Skeletal muscle cell (primary cell): ENCODE measurements around the gene PCGF3.
"Not testable (repeated sequence)": the region's sequence is repeated elsewhere in the genome, so short reads cannot be mapped to it uniquely, and the experiment has no call there.

Experiments
- DNase-seq: peaks from one replicate; pipeline ENCODE4 v3.0.0-alpha.2; 2010; ENCODE audit warnings: low read depth
- H3K4me3 ChIP-seq: 2 replicates; pipeline ENCODE4 v1.5.1; 2011; ENCODE audit warnings: low read depth, mild to moderate bottlenecking, control low read depth, low read length, moderate library complexity

Gene PCGF3

DNA sequence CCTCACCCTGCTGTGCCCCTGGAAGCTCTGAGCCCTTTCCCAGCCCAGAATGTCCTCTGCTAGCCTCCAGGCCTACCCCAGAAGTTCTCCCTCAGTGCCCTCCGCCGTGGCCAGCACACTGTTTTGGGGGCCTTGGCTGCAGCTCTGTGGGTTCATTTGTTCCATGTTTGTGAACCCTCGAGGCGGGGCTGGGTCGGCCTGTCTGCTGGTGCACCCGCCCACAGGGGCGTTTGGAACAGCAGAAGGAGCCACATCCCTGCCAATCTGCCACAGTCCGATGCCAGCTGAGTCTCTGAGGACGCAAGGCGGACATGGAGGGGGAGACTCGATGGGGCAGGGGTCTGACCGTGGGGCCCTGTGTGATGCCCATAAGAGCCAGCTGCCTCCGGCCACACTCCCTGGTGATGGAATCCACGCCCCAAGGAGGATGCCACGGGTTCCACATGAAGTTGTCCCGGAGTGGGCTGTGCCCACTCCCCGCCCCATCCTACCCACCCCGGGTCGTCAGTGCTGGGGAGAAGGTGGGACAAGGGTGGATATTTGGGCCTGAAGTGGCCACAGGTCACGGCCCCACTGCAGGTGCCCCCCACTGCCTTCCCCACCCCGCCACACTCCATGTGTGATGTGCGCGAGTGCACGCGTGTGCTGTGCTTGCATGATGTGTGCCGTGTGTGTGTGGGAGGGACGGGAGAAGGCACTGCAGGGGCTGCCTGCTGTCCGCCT is 38.6 kb upstream of the PCGF3 start:
- no peak overlapping the region for H3K4me3 ChIP-seq
- no peak for DNase-seq

DNA sequence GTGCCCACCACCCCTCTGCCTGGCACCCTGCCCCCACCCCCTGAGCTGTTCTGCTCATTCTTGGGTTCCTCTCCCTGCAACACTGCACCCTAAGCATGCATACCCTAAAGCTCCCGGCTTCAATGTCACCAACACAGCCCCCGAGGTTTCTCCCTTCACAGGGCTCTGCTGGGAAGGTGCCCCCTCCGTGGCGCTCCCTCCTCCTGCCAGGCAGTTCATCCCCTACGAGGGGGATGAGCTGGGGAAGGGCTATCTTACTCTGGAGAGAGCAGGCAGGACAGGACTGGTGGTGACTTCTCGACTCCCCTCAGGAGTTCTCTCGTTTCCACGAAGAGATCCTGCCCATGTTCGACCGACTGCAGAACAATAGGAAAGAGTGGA is 38.1 kb upstream of the PCGF3 start:
- no peak overlapping the region for H3K4me3 ChIP-seq
- DNase-seq = no peak

DNA sequence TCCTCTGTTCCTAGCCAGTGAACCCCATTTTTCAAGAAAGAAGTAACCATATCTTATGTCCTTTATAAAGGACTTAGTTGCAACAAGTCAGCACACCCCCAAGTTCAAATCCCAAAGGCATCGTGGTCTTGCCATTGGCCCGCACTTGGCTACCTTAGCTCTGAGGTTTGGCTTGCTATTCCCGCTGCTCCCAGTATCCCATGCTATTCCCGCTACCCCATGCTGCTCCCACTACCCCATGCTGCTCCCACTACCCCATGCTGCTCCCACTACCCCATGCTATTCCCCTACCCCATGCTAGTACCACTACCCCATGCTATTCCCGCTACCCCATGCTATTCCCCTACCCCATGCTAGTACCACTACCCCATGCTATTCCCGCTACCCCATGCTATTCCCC is 37.4 kb upstream of the PCGF3 start:
- H3K4me3 ChIP-seq, DNase-seq: not testable (repeated sequence)

DNA sequence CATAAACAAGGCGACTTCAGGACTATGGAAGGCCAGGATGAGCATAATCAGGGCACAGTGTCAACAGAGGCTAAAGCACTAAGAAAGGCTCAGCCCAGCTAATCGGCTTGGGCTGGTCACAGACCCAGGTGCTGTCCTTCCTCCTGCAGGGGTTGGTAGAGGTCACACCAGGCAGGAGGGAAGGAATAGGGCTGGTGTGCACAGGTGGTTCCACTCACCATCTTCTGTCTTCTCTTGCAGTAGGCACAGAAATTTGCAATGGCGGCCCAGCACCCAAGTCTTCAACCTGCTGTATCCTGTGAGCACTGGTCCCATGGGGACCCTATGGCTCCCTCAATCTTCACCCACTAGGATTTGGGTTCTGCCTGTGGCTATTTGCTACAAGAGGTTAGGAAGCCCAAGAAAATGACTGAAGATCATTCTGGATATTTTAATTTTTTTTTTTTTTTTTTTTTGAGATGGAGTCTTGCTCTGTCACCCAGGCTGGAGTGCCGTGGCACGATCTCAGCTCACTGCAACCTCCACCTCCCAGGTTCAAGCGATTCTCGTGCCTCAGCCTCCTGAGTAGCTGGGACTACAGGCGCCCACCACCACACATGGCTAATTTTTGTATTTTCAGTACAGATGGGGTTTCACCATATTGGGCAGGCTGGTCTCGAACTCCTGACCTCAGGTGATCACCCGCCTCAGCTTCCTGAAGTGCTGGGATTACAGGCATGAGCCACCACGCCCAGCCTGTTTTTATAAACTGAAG is 35.6 kb upstream of the PCGF3 start:
- not testable (repeated sequence) for DNase-seq, H3K4me3 ChIP-seq

DNA sequence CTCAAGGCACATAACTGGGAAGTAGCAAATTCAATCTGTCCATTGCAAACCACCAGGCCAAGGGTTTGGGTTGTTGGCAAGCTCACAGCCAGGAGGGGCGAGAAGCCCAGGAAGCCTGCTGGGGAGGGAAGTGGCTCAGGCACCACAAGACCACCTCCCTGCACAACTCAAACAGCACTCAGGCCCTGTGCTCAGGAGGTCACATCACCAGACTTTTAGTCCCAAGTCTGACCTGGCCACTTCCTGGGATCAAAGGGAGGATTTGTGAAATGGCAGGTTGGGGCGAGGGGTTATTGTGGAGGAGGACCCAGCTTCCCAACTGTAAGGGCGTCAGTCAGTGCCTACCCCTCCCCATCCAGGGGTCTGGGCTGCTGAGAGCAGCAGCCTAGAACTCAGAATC is 33.9 kb upstream of the PCGF3 start:
- H3K4me3 ChIP-seq = no peak overlapping the region
- no peak for DNase-seq

DNA sequence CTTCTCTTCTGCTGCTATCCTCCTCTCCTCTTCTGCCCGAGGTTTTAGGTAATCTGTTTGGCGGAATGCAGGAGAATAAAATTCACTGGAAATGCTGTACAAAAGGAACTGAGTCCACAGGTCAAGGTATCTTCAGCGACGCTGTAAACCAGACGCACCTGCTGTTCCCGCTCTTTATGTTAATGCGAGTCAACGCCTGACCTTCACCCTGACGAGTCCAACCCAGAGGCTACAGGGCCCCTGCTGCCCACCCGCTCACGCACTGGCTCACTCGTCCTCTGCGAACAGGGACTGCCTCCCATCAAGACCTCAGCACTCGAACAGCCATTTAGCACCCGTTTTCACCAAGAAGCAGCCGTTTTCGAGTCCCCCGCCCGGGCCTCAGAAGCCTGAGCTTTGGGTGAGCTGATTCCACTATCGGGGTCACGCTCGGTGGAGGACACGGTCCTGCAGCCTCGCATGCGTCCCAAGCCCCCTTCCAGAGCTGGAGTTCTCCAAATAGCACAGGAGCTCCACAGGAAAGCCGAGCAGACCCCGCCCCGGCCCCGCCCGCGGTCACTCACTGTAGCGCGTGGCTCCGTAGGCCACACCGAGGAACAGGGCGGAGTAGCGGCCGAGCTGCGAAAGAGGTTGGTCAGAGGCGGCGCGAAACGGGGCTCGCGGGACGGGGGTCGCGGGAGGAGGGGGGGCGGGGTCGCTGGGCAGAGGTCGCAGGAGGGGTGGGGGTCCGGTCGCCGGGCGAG is 32.1 kb upstream of the PCGF3 start:
- no peak for DNase-seq
- peak overlapping the region; percentile 92 for H3K4me3 ChIP-seq

DNA sequence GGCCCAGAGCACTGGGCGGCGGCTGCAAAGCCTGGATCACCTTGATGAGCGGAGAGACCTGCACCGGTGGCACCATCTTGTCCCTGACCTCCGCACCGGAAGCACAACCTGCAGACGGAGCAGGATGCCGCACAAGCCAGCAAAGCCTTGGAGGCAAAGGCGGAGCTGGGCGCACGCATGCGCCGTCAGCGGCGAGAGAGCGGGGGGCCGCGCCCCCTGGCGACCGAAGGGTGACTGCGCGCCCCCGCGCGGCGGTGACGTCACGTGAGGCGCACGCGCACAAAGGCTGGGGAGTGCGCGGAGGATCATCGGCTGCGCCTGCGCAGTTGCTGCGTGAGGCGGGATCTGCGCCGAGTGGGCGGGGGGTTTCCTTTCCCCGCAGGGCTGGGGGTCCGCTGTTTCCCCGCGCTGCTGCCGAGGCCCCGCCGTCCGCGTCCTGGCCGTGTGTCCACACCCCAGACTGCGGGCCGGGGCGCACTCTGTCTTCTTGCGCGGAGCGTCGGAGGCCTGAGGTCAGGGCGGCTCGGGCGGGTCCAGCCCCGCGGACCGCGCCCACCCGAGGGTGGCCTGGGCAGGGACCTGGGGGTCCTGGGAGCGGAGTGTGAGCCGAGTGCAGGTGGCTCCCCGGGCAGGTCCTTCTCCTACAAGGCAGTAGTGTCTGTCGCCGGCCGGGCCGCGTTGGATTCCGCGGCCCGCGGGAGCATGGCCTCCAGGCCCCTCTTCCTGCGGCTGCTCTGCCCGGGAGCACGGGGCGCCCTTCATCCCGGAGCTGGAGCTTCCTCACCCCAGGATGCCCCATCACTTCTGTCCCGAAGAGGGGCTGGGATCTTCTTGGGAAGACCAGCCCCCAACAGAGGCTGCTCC is 31.2 kb upstream of the PCGF3 start, which contains the start of the genes ATP5ME and MYL5:
TSS of gene ATP5ME (minus strand) at position 105 of the 864 bp plus-strand sequence. CDS start at position 76, 29 bp downstream.
TSS of gene MYL5 (plus strand) at position 371 of the 864 bp plus-strand sequence. CDS start 3,485 bp downstream, outside the sequence.
- DNase-seq = peak; percentile 81
- H3K4me3 ChIP-seq = peak within 1 kb of the TSS; percentile 92

DNA sequence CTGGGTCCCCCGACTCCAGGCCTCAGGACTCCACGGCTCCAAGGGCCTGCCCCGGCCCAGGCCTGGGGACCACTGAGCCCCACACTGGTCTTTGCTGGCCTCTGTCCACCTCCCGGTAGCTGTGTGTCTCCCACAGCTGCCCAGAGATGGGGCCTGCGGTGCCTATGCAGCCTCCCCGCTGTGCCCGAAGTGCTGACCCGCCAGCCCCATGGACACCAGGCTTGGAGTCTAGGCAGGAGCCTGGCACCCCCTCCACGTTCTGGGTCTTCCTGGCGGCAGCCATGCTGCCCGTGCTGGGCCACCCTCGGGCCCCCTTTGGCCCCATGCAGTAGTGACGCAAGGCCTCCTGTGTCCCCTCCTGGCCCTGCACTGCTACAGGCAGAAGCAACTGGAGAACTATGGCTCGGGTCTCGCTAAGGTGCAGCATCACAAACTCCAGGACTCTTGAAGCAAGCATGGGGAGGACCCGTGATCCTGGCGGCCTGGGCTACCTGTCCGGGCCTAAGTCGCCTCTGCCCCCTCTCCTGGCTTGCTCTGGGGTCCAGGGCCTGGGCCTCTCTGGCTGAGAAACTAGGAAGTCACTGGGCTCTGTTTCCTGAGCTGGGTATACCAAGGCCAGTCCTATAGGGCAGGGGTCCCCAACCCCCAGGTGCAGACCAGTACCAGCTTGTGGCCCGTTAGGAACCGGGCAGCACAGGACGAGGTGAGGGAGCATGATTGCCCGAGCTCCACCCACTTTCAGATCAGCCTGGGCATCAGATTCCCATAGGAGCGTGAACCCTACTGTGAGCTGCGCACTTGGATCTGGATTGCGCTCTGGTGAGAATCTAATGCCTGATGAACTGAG is 30.4 kb upstream of the PCGF3 start:
- peak overlapping the region; percentile 92 for H3K4me3 ChIP-seq

DNA sequence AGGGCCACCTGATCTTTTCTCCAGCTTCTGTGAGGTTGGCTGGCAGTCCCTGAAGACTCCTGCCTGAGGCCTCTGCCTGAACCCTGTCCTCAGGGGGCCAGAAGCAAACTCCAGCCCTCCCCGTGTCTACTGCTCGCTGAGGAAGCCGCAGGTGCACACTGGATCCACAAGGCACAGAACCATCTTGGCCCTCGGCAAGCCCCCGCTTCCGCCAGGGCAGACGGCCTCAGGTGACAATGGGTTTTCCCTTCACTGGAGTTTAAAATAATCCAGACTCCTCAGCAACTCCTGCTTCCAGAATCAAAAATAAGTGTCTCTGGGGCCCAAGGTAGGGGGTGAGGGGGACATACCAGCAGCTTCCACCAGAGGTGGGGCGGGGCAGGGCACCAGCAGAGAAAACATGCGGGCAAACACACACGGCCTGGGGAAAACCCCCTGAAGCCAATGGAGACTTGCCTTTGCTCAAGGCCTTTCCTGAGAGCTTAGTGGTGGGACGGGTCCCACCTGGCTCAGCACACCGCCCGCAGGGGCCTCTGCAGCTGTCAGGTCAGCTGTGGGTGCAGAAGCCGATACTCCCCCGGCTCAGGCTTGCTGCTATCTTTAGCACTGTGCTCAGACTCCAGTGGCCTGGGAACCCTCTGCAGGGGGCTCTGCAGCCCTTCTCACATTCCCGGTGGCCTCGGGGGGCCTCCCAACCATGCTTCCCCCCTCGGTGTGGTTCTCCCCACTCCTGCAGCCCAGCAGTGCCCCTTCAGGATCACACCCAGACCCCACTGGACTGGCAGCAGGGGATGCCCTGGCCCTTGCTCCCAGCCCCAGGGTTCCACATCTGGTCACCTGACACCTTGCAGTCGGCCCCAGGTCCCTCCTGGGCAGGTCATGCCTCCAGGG is 29.4 kb upstream of the PCGF3 start:
- DNase-seq = no peak
- H3K4me3 ChIP-seq = no peak overlapping the region

More for the DNA sequence above, 30.4 kb upstream of the PCGF3 start:
- no peak for DNase-seq

DNA sequence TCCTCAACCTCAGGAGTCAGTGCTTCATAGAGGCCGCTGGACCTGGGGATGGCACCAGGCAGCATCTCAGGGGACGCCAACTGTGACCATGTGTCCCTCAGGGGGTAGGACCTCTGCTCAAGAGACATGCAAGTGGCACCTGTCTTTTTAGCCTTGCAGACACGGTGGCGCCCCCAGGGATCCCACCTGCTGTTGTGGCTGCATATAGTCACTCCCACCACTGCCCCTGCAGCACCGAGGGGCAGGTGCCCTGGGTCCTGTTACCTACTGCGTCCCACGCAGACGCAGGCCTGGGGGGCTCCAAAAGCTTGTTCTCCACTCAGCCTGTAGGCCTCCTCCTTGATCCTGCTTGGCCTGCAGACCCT is 28.8 kb upstream of the PCGF3 start:
- no peak overlapping the region for H3K4me3 ChIP-seq
- no peak for DNase-seq

DNA sequence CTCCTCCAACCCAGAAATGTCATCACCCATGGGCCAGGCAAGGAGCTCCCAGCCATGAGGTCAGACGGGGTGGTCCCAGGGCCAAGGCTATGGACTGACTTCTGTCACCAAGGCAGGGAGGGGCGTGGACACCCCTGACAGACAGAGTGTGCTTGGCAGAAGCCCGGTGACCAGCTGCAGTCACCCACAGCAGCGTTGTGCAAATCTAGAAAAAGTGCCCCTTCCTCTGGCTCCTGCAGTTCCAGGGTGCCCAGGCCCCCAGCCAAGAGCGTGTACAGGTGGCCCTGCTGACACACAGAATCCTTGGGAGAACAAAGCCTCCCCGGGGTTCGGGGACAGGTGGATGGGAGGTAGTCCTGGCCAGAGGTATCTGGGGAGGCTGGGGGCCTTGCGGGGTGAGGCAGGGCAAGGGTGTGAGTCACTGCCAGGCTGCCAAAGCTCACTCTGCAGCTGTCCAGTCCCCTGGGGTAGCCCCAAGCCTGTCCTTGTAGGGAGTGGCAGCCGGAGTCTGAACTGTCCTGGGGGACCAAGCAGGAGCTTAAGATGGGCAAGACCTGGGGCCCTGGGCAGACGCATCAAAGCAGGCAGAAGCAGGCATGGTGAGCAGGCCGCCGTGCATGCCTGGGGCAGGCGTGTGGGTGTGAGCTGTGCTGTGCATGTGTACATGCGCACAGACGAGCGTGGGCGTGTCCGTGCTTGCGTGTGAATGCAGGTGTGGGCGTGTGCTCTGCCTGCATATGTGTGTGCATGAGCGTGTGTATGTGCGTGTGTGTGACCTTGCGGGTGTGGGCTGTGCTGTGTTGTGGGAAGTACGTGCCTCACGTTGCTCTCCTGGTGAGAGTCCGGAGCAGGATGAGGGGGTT is 28.0 kb upstream of the PCGF3 start:
- no peak for DNase-seq
- H3K4me3 ChIP-seq = no peak overlapping the region

DNA sequence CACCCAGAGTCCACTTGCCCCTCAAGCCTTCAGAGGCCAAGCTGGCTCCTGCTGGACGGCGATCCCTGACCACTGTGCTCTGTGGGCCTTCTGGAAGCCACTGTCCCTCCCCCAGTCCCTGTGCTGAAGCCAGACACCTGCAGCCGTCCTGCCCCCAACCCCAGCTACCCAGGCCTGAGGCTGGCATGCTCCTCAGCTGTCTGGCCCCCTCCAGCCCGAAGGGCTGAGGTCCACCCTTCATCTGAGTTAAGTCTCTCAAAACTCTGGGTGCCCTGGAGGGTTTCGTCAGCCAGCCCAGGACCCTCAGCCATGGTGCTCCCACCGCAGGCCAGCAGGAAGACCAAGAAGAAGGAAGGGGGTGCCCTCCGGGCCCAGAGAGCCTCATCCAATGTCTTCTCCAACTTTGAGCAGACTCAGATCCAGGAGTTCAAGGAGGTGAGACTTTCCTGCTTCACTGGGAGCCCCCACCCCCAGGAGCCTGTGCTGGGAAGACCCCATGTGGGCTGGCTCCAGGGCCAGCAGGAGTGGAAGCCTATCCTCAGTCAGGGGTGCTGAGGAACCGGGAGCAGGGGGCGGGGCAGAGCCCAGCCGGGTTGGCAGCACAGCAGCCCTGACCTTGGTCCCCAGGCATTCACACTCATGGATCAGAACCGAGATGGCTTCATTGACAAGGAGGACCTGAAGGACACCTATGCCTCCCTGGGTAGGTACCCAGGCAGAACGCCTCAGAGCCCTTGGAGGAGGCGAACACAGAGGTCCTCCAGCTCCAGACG is 27.1 kb upstream of the PCGF3 start:
- no peak for DNase-seq
- H3K4me3 ChIP-seq = no peak overlapping the region

DNA sequence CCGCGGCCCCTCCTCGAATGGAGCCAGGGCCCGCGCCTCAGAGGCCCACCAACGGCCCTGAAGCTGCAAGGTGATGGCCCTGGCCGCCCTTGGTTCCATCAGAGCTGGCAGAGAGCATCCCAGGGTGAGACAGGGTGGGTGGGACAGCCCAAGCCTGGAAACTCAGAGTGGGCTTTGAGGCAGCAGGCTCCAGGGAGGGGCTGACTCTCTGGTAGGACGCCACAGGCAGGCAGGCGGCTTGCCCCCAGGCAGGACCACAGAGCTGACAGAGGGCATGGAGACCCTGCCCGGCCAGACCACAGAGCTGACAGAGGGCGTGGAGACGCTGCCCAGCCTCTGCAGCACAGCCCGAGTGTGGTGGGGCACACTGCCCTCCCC is 26.5 kb upstream of the PCGF3 start:
- no peak overlapping the region for H3K4me3 ChIP-seq

DNA sequence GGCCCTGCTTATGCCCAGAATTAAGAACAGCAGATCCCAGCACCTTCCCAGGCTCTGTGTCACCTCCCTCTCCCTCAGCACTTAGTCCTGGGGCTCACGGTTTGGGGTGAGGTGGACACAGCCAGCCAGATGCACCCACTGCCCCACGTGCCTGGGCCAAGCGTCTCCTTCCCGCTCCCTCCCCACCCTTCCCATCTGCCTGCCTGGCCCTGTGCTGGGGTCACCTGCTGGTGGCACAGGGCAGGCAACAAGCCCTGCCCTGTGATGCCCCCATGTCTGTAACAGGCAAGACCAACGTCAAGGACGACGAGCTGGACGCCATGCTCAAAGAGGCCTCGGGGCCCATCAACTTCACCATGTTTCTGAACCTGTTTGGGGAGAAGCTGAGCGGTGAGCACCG is 26.0 kb upstream of the PCGF3 start:
- DNase-seq = no peak

More for the DNA sequence above, 26.5 kb upstream of the PCGF3 start:
- DNase-seq = no peak

DNA sequence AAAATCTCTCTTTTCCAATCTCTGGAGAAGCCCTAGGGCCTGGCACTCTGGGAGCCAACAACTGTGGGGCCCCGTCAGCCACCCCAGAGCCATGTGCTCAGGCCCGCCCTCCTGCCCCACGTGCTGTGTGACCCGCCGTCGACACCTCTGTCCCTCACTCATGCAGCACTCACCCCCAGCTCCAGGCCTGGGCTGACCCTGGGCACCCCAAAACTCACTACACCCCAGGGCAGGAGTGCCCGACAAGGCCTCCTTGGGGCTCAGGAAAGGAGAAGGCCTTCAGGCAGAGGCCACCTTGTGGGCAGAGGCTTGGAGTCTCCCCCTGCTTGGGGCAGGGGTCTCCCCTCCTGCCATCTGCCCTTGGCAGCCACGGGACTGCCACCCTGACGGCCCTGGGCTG is 25.5 kb upstream of the PCGF3 start:
- no peak for DNase-seq
- no peak overlapping the region for H3K4me3 ChIP-seq

More for the DNA sequence above, 26.0 kb upstream of the PCGF3 start:
- H3K4me3 ChIP-seq = no peak overlapping the region

DNA sequence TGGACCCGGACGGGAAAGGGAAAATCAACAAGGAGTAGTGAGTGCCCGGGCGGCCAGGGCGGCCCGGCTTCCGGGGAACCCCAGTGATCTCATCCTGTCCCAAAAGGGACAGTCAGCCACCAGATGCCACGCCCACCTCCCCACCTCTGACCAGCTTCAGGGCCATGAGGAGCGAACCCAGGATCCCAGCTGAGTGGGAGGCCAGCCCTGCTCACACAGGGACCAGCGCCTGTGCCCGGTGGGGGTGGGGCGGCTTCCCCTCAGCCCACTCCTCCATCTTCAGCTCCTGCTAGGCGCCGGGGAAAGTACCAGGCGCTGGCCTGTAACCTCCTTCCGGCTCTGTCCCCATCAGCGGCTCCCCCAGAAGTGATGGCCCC is 25.1 kb upstream of the PCGF3 start:
- H3K4me3 ChIP-seq = peak overlapping the region; percentile 46
- no peak for DNase-seq
